ENCODE data around the gene BANP.

DNA sequence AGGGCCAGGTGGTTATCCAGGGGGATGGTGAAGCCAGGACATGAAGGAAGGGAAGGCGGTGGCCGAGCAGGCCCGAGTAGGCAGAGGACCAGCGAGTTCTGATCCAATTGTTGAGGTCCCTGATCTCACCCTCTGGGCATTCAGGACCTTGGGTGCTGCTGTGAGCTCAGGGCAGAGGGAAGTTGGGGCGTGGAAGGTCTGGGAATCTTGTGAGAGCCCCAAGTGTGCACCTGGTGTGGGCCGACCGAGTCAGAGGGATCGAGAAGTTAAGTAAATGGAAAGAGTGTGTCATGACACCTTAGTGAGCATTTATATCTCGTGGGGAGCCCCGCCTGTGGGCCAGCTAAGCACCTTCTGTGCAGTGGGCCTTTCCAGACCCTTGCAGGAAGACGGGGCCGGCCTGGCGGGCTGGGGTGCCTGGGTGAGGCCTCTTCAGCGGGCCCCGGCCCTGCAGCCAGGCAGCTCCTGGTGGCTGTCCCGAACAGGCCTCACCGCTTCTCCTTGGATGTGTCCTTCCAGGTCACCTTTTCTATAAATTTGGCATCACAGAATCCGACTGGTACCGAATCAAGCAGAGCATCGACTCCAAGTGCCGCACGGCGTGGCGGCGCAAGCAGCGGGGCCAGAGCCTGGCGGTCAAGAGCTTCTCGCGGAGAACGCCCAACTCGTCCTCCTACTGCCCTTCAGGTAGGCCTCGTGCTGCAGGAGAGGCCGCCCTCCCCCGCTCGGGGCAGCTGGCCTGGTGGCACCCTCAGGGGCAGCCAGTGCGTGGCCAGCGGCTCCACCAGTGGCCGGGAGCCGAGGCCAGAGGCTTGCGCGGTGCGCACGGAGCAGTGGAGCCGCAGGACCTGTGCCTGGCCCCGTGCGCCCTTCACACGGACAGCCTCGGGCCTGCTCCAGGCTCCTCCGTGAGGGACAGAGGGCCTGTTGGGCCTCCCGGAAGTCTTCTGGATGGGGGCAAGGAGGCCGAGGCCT is 76.0 kb downstream of the BANP start:
- TF ChIP-seq, protein P1, sequence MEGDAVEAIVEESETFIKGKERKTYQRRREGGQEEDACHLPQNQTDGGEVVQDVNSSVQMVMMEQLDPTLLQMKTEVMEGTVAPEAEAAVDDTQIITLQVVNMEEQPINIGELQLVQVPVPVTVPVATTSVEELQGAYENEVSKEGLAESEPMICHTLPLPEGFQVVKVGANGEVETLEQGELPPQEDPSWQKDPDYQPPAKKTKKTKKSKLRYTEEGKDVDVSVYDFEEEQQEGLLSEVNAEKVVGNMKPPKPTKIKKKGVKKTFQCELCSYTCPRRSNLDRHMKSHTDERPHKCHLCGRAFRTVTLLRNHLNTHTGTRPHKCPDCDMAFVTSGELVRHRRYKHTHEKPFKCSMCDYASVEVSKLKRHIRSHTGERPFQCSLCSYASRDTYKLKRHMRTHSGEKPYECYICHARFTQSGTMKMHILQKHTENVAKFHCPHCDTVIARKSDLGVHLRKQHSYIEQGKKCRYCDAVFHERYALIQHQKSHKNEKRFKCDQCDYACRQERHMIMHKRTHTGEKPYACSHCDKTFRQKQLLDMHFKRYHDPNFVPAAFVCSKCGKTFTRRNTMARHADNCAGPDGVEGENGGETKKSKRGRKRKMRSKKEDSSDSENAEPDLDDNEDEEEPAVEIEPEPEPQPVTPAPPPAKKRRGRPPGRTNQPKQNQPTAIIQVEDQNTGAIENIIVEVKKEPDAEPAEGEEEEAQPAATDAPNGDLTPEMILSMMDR (IDR thresholded peaks at IDR 0.05; ENCODE audit: low read length): no peak
- TF ChIP-seq EZH2 (IDR thresholded peaks at IDR 0.05; ENCODE audit: borderline replicate concordance, low read length): no peak

Data from OCI-LY1 (cell line).